HCT116 (cell line): Measurements from ENCODE around the gene EGFLAM. TPM values are rescaled to one million over a fixed set of nuclear protein-coding genes. Genes with fewer than 3 reads are reported as not detected.
A peak's percentile ranks its signal among the peaks of the same experiment; 100 is the strongest.

Experiments
- ATAC-seq: fragments of 200-7000 bp; cut with Tn5 transposase; 2 replicates; pipeline ENCODE4 v1.9.1; 2020; ENCODE audit warnings: mild to moderate bottlenecking, moderate library complexity
- BruUV-seq: library from RNA; stranded (reverse); fragments of 400-500 nt; replicated peaks from 2 replicates; lab custom pipeline; 2021; lab: Mats Ljungman, UMichigan
- CTCF ChIA-PET: fragments of 300-600 bp; sonication (Branson Sonifier 250); formaldehyde crosslinking; loops from one replicate; lab custom pipeline; 2021; ENCODE audit warnings: antibody characterized with exemption; lab: Charles Lee
- POLR2A ChIA-PET: fragments of 300-600, 350-600 bp; sonication (Branson Sonifier 250); formaldehyde crosslinking; loops from one replicate; lab custom pipeline; 2021; ENCODE audit warnings: antibody characterized with exemption; lab: Charles Lee
- RAD21 ChIA-PET, 2 experiments: fragments of 300-600 bp; sonication (Branson Sonifier 250); formaldehyde crosslinking; loops; one replicate each; lab custom pipeline; 2023; ENCODE audit warnings: low total read pairs in 2 of 2; ENCODE audit not compliant: uncharacterized antibody in 2 of 2, unreplicated experiment in 2 of 2, low non-redundant PET in 1 of 2; lab: Charles Lee
- DNase-seq: peaks from one replicate; pipeline ENCODE4 v3.0.0-alpha.2; 2010; ENCODE audit warnings: low read depth, low spot score
- H2AFZ ChIP-seq: fragments of 200-600 bp; shearing (Covaris generic), sonication (generic); 2 replicates; pipeline ENCODE4 v1.6.1; 2017; ENCODE audit warnings: low read depth, mixed run types, mixed read lengths, antibody characterized with exemption, low read length; ENCODE audit not compliant: poor library complexity, severe bottlenecking
- H3K27ac ChIP-seq: 2 replicates; pipeline ENCODE4 v1.5.1; 2012; ENCODE audit warnings: low read depth, low read length
- H3K27me3 ChIP-seq: fragments of 200-600 bp; sonication (generic); 2 replicates; pipeline ENCODE4 v1.6.1; 2016; ENCODE audit warnings: mixed run types, low read length, mixed read lengths; ENCODE audit not compliant: insufficient read depth
- H3K36me3 ChIP-seq, 2 experiments: fragments of 200-500 bp in 1 of 2; fragments of 200-600 bp in 1 of 2; sonication (Bioruptor generic) in 1 of 2; sonication (generic) in 1 of 2; 2 replicates each; pipeline versions ENCODE4 v1.5.1 to v1.6.1; 2014 to 2016; ENCODE audit warnings: low read length in 2 of 2, inconsistent platforms in 1 of 2, mixed read lengths in 1 of 2, mixed run types in 1 of 2; ENCODE audit not compliant: insufficient read depth in 2 of 2, control insufficient read depth in 1 of 2
- H3K4me1 ChIP-seq, 2 experiments: fragments of 200-600 bp in 1 of 2; sonication (generic) in 1 of 2; 2 replicates each; pipeline versions ENCODE4 v1.5.1 to v1.6.1; 2012 to 2017; ENCODE audit warnings: low read length in 2 of 2, inconsistent platforms in 1 of 2, mild to moderate bottlenecking in 1 of 2, mixed read lengths in 1 of 2, mixed run types in 1 of 2, moderate library complexity in 1 of 2; ENCODE audit not compliant: insufficient read depth in 2 of 2, control insufficient read depth in 1 of 2
- H3K4me2 ChIP-seq: fragments of 200-600 bp; sonication (generic); 2 replicates; pipeline ENCODE4 v1.6.1; 2017; ENCODE audit warnings: mixed run types, low read length, mixed read lengths
- H3K4me3 ChIP-seq, 2 experiments: fragments of 200-600 bp in 1 of 2; sonication (generic) in 1 of 2; replicated peaks in 1 of 2; 2 replicates each; pipeline ENCODE4 v1.5.1; 2011 to 2016; ENCODE audit warnings: low read length in 2 of 2, control low read depth in 1 of 2, low read depth in 1 of 2, mild to moderate bottlenecking in 1 of 2, mixed read lengths in 1 of 2, mixed run types in 1 of 2
- H3K79me2 ChIP-seq: fragments of 200-600 bp; sonication (generic); 2 replicates; pipeline ENCODE4 v1.6.1; 2017; ENCODE audit warnings: mild to moderate bottlenecking, mixed run types, low read length, moderate library complexity, mixed read lengths; ENCODE audit not compliant: insufficient read depth
- H3K9ac ChIP-seq: fragments of 200-600 bp; sonication (generic); 2 replicates; pipeline ENCODE4 v1.6.1; 2016; ENCODE audit warnings: low read length, mixed read lengths
- H3K9me2 ChIP-seq: fragments of 200-600 bp; sonication (generic), shearing (Covaris generic); 2 replicates; pipeline ENCODE4 v1.6.1; 2017; ENCODE audit warnings: mixed run types, mild to moderate bottlenecking, moderate library complexity; ENCODE audit not compliant: insufficient read depth
- H3K9me3 ChIP-seq, 2 experiments: fragments of 200-500 bp in 1 of 2; fragments of 200-600 bp in 1 of 2; sonication (Bioruptor generic) in 1 of 2; sonication (generic) in 1 of 2; 2 replicates each; pipeline ENCODE4 v1.6.1; 2014 to 2017; ENCODE audit warnings: low read length in 2 of 2, mixed read lengths in 2 of 2, inconsistent platforms in 1 of 2, low read depth in 1 of 2, mild to moderate bottlenecking in 1 of 2, mixed run types in 1 of 2, moderate library complexity in 1 of 2; ENCODE audit not compliant: control insufficient read depth in 1 of 2, insufficient read depth in 1 of 2
- H4K20me1 ChIP-seq: fragments of 200-600 bp; sonication (generic), shearing (Covaris generic); 2 replicates; pipeline ENCODE4 v1.6.1; 2017; ENCODE audit warnings: mixed run types, mild to moderate bottlenecking, moderate library complexity; ENCODE audit not compliant: insufficient read depth
- ATF3 ChIP-seq: IDR thresholded peaks from 2 replicates; pipeline ENCODE4 v1.6.1; 2012
- CBX3 ChIP-seq: IDR thresholded peaks from 2 replicates; pipeline ENCODE4 v1.6.1; 2012; ENCODE audit warnings: low read depth
- CEBPB ChIP-seq: IDR thresholded peaks from 2 replicates; pipeline ENCODE4 v1.6.1; 2012; ENCODE audit warnings: low read depth
- CTCF ChIP-seq, 3 experiments: fragments of 200-600 bp in 1 of 3; sonication (generic) in 1 of 3; IDR thresholded peaks in 2 of 3; conservative IDR thresholded peaks in 1 of 3; 2 replicates each; pipeline ENCODE4 v1.5.1; 2012 to 2017; ENCODE audit warnings: low read depth in 2 of 3, low read length in 2 of 3, antibody characterized with exemption in 1 of 3, borderline replicate concordance in 1 of 3, control low read depth in 1 of 3, mild to moderate bottlenecking in 1 of 3, mixed read lengths in 1 of 3, mixed run types in 1 of 3, moderate library complexity in 1 of 3; ENCODE audit not compliant: insufficient read depth in 1 of 3
- EGR1 ChIP-seq: IDR thresholded peaks from 2 replicates; pipeline ENCODE4 v1.6.1; 2012; ENCODE audit warnings: low read depth
- ELF1 ChIP-seq: IDR thresholded peaks from 2 replicates; pipeline ENCODE4 v1.6.1; 2012; ENCODE audit warnings: low read depth, borderline replicate concordance
- EZH2 ChIP-seq: fragments of 200-600 bp; sonication (generic); IDR thresholded peaks from 2 replicates; pipeline ENCODE4 v1.6.1; 2017; ENCODE audit warnings: antibody characterized with exemption, mixed run types
- EZH2phosphoT487 ChIP-seq: fragments of 200-600 bp; IDR thresholded peaks from 2 replicates; pipeline ENCODE4 v1.6.1; 2018; ENCODE audit warnings: antibody characterized with exemption, borderline replicate concordance
- FOSL1 ChIP-seq: IDR thresholded peaks from 2 replicates; pipeline ENCODE4 v1.6.1; 2012; ENCODE audit warnings: low read depth
- POLR2A ChIP-seq: IDR thresholded peaks from 2 replicates; pipeline ENCODE4 v1.7.0; 2011; ENCODE audit warnings: borderline replicate concordance; ENCODE audit not compliant: insufficient read depth, insufficient read length; ENCODE audit errors: extremely low read depth
- POLR2AphosphoS5 ChIP-seq: IDR thresholded peaks from 2 replicates; pipeline ENCODE4 v1.6.1; 2011; ENCODE audit warnings: mild to moderate bottlenecking, low read depth, low read length, moderate library complexity
- RAD21 ChIP-seq: IDR thresholded peaks from 2 replicates; pipeline ENCODE4 v1.6.1; 2012; ENCODE audit warnings: low read depth, mild to moderate bottlenecking
- SIN3A ChIP-seq: IDR thresholded peaks from 2 replicates; pipeline ENCODE4 v1.6.1; 2012; ENCODE audit warnings: low read depth
- SRF ChIP-seq: IDR thresholded peaks from 2 replicates; pipeline ENCODE4 v1.6.1; 2012; ENCODE audit warnings: low read depth
- TCF7L2 ChIP-seq: IDR thresholded peaks from 2 replicates; pipeline ENCODE4 v1.7.0; 2011; ENCODE audit warnings: borderline replicate concordance, inconsistent platforms; ENCODE audit not compliant: insufficient read depth, insufficient read length; ENCODE audit errors: extremely low read depth
- YY1 ChIP-seq: IDR thresholded peaks from 2 replicates; pipeline ENCODE4 v1.6.1; 2011; ENCODE audit warnings: low read length, low read depth, moderate library complexity, mild to moderate bottlenecking; ENCODE audit not compliant: insufficient replicate concordance; ENCODE audit errors: extremely low read depth
- ZBTB33 ChIP-seq: IDR thresholded peaks from 2 replicates; pipeline ENCODE4 v1.6.1; 2011; ENCODE audit warnings: mild to moderate bottlenecking, low read length, moderate library complexity; ENCODE audit not compliant: insufficient replicate concordance; ENCODE audit errors: extremely low read depth
- ZFX ChIP-seq: fragments of 450-650 bp; IDR thresholded peaks from 2 replicates; pipeline ENCODE4 v1.6.1; 2017
- ZNF274 ChIP-seq: fragments of 200-500 bp; sonication (Bioruptor generic); IDR thresholded peaks from 2 replicates; pipeline ENCODE4 v1.6.1; 2014; ENCODE audit warnings: mild to moderate bottlenecking, low read depth, low read length, inconsistent platforms
- intact Hi-C: fragments of 100-400 bp; cut with micrococcal nuclease; formaldehyde crosslinking; loops from 2 replicates; pipeline ENCODE4 v1.10.0; 2022
- total RNA-seq: library from RNA; stranded (reverse); gene quantifications from one replicate; pipeline ENCODE4 v1.2.1, GENCODE V29; 2021; ENCODE audit not compliant: unreplicated experiment
- TF ChIP-seq, protein P1 (sequence below): IDR thresholded peaks from 2 replicates; pipeline ENCODE4 v1.6.1; 2012
- TF ChIP-seq, protein P2 (sequence below): IDR thresholded peaks from 2 replicates; pipeline ENCODE4 v1.6.1; 2012; ENCODE audit warnings: low read depth

Gene EGFLAM
- total RNA-seq, 1 experiment from 2014 or later: not detected

GRCh38 chr5:38468202-38468673 lies 209.9 kb downstream of the EGFLAM start:
- H3K79me2 ChIP-seq: no peaks in the 10 kb centered on the region
- no peaks in the 10 kb centered on the region for H3K36me3 ChIP-seq
- H3K27ac ChIP-seq: no peak overlapping the region
- H3K4me3 ChIP-seq: no peak overlapping the region
- peak; percentile 30; the same call in 1 of the 2 replicates for ATAC-seq
- RAD21 ChIA-PET: no interaction called here
- POLR2A ChIA-PET: interaction anchor here (1.0 kb wide), 1 partner anchor 12 kb away, joined by 3 read pairs; no protein-coding TSS in a partner anchor
- H2AFZ ChIP-seq: no peak overlapping the region
- H3K9me2 ChIP-seq: no peaks in the 10 kb centered on the region
- CTCF ChIA-PET: interaction anchor here (0.8 to 2.5 kb wide), 3 partner anchors 23 to 85 kb away, joined by 3 to 9 read pairs (median 3); no protein-coding TSS in a partner anchor
- DNase-seq: peak; percentile 16
- H3K4me2 ChIP-seq: peak overlapping the region; percentile 49
- intact Hi-C loops: no loop called here
- BruUV-seq: no TSS peak
- H3K4me1 ChIP-seq: peaks cover 19 to 57% of the 10 kb centered on the region in 2 experiments
- H4K20me1 ChIP-seq: no peaks in the 10 kb centered on the region
- H3K9me3 ChIP-seq: no peaks in the 10 kb centered on the region
- H3K27me3 ChIP-seq: no peaks in the 10 kb centered on the region
- H3K9ac ChIP-seq: no peak overlapping the region
- TF ChIP-seq, protein P1, sequence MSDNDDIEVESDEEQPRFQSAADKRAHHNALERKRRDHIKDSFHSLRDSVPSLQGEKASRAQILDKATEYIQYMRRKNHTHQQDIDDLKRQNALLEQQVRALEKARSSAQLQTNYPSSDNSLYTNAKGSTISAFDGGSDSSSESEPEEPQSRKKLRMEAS: no peak
- no peak for TF ChIP-seq ELF1
- no peak for TF ChIP-seq TCF7L2
- TF ChIP-seq SRF: no peak
- no peak for TF ChIP-seq POLR2AphosphoS5
- no peak for TF ChIP-seq RAD21
- TF ChIP-seq CEBPB: no peak
- TF ChIP-seq, protein P2, sequence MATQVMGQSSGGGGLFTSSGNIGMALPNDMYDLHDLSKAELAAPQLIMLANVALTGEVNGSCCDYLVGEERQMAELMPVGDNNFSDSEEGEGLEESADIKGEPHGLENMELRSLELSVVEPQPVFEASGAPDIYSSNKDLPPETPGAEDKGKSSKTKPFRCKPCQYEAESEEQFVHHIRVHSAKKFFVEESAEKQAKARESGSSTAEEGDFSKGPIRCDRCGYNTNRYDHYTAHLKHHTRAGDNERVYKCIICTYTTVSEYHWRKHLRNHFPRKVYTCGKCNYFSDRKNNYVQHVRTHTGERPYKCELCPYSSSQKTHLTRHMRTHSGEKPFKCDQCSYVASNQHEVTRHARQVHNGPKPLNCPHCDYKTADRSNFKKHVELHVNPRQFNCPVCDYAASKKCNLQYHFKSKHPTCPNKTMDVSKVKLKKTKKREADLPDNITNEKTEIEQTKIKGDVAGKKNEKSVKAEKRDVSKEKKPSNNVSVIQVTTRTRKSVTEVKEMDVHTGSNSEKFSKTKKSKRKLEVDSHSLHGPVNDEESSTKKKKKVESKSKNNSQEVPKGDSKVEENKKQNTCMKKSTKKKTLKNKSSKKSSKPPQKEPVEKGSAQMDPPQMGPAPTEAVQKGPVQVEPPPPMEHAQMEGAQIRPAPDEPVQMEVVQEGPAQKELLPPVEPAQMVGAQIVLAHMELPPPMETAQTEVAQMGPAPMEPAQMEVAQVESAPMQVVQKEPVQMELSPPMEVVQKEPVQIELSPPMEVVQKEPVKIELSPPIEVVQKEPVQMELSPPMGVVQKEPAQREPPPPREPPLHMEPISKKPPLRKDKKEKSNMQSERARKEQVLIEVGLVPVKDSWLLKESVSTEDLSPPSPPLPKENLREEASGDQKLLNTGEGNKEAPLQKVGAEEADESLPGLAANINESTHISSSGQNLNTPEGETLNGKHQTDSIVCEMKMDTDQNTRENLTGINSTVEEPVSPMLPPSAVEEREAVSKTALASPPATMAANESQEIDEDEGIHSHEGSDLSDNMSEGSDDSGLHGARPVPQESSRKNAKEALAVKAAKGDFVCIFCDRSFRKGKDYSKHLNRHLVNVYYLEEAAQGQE: no peak
- no peak for TF ChIP-seq CTCF (IDR thresholded peaks at IDR 0.05 in 2 of 3, conservative IDR thresholded peaks at IDR 0.05 in 1 of 3; ENCODE audit: borderline replicate concordance in 1 of 3, insufficient read depth in 1 of 3, low read depth in 2 of 3, low read length in 2 of 3)
- TF ChIP-seq CBX3: no peak
- no peak for TF ChIP-seq EGR1
- no peak for TF ChIP-seq SIN3A
- TF ChIP-seq EZH2phosphoT487: no peak
- TF ChIP-seq YY1: no peak
- TF ChIP-seq ZNF274: no peak
- TF ChIP-seq POLR2A: no peak
- no peak for TF ChIP-seq ZBTB33
- TF ChIP-seq ZFX: no peak
- TF ChIP-seq ATF3: no peak
- peak; percentile 40; the same call in 1 of the 2 replicates for TF ChIP-seq FOSL1
- no peak for TF ChIP-seq EZH2
